CD4-positive, CD25-positive, alpha-beta regulatory T cell (primary cell): Measurements from ENCODE around the gene CACNA1G. TPM values are rescaled to one million over a fixed set of nuclear protein-coding genes. Genes with fewer than 3 reads are reported as not detected.
A peak's percentile ranks its signal among the peaks of the same experiment; 100 is the strongest.

Experiments
- ATAC-seq, 2 donors: fragments of 150-1000 bp; cut with Tn5 transposase; one replicate each; pipeline ENCODE4 v1.10.0; 2021; ENCODE audit warnings: low read depth in 2 of 2, moderate number of reproducible peaks in 2 of 2, moderate library complexity in 1 of 2
- DNase-seq, 3 donors: peaks; one replicate each; pipeline versions ENCODE4 v3.0.0 to v3.0.0-alpha.2; 2012 to 2022; ENCODE audit warnings: mixed read lengths in 1 of 3
- H3K27ac ChIP-seq: one replicate; pipeline ENCODE4 v1.7.0; 2013; ENCODE audit warnings: mild to moderate bottlenecking, low read length; ENCODE audit not compliant: insufficient read depth, poor library complexity, severe bottlenecking
- H3K27me3 ChIP-seq: one replicate; pipeline ENCODE4 v1.7.0; 2013; ENCODE audit warnings: low read length; ENCODE audit not compliant: control insufficient read depth, insufficient read depth
- H3K36me3 ChIP-seq: one replicate; pipeline ENCODE4 v1.7.0; 2013; ENCODE audit warnings: mild to moderate bottlenecking, low read length, moderate library complexity; ENCODE audit not compliant: control insufficient read depth, insufficient read depth
- H3K4me1 ChIP-seq: 2 replicates; pipeline ENCODE4 v1.7.0; 2013; ENCODE audit warnings: mild to moderate bottlenecking, low read length; ENCODE audit not compliant: insufficient read depth, control insufficient read depth, poor library complexity, severe bottlenecking
- H3K4me3 ChIP-seq: one replicate; pipeline ENCODE4 v1.7.0; 2013; ENCODE audit warnings: low read depth, mild to moderate bottlenecking, low read length, moderate library complexity
- H3K9me3 ChIP-seq, 2 experiments: 1 replicate in 1 of 2; 2 replicates in 1 of 2; pipeline ENCODE4 v1.7.0; 2013; ENCODE audit warnings: low read length in 2 of 2, mild to moderate bottlenecking in 1 of 2, moderate library complexity in 1 of 2; ENCODE audit not compliant: control insufficient read depth in 2 of 2
- H3K27ac Mint-ChIP-seq, 3 donors: one replicate each; pipeline ENCODE4 v1.8.0; 2020 to 2022; ENCODE audit warnings: mild to moderate bottlenecking in 3 of 3, mixed read lengths in 3 of 3, moderate library complexity in 2 of 3
- H3K27me3 Mint-ChIP-seq: one replicate; pipeline ENCODE4 v1.8.0; 2022; ENCODE audit warnings: mild to moderate bottlenecking, mixed read lengths
- H3K36me3 Mint-ChIP-seq: one replicate; pipeline ENCODE4 v1.8.0; 2020; ENCODE audit warnings: mixed read lengths
- H3K4me1 Mint-ChIP-seq, 4 donors: one replicate each; pipeline ENCODE4 v1.8.0; 2020 to 2022; ENCODE audit warnings: mixed read lengths in 4 of 4, mild to moderate bottlenecking in 1 of 4
- H3K4me3 Mint-ChIP-seq, 4 donors: one replicate each; pipeline ENCODE4 v1.8.0; 2020 to 2022; ENCODE audit warnings: mild to moderate bottlenecking in 4 of 4, mixed read lengths in 4 of 4, moderate library complexity in 3 of 4
- H3K9me3 Mint-ChIP-seq, 7 donors: one replicate each; pipeline ENCODE4 v1.8.0; 2020 to 2022; ENCODE audit warnings: mixed read lengths in 7 of 7, mild to moderate bottlenecking in 3 of 7, moderate library complexity in 2 of 7
- polyA plus RNA-seq, 4 donors: library from polyadenylated mRNA; unstranded; fragments of 300-500 nt; fragmentation: Illumina TruSeq; gene quantifications; one replicate each; pipeline ENCODE4 v1.2.3, GENCODE V29; 2021
- total RNA-seq: library from RNA; stranded (reverse); gene quantifications from one replicate; pipeline ENCODE4 v1.2.3, GENCODE V29; 2022

The CACNA1G gene
- total and polyA plus RNA-seq, 5 donors from 2014 or later: 0.05 TPM; not detected in 4

DNA sequence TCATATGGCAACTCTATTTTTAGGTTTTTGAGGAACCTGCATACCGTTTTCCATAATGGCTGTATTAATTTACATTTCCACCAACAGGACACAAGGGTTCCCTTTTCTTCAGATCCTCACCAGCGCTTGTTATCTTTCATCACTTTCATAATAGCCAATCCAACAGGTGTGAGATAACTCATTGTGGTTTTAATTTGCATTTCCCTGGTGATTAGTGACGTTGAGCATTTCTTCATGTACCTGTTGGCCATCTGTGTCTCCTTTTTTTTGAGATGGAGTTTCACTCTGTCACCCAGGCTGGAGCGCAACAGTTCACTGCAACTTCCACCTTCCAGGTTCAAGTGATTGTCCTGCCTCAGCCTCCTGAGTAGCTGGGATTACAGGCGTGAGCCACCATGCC is 38.0 kb downstream of the CACNA1G start:
- Mint-ChIP-seq H3K4me3 (no peak overlapping the region), H3K27me3 (no peaks in the 10 kb centered on the region), H3K36me3 (no peaks in the 10 kb centered on the region)

DNA sequence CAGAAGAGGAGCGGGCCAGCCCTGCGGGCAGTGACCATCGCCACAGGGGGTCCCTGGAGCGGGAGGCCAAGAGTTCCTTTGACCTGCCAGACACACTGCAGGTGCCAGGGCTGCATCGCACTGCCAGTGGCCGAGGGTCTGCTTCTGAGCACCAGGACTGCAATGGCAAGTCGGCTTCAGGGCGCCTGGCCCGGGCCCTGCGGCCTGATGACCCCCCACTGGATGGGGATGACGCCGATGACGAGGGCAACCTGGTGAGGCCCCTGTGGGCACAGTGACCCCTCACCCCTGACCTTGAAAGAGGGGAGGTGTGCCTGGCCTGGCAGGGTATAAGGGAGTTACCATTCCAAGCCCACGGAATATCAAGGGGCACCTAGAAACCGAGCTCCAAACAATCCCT is 39.1 kb downstream of the CACNA1G start:
- no peaks in the 10 kb centered on the region for H3K27me3 ChIP-seq
- no peak for ATAC-seq
- Mint-ChIP-seq H3K4me3 (no peak overlapping the region), H3K4me1 (no peaks in the 10 kb centered on the region), H3K9me3 (no peaks in the 10 kb centered on the region), H3K27ac (no peak overlapping the region), H3K36me3 (no peaks in the 10 kb centered on the region), H3K27me3 (no peaks in the 10 kb centered on the region)
- DNase-seq: no peak
- H3K36me3 ChIP-seq: no peaks in the 10 kb centered on the region
- no peak overlapping the region for H3K27ac ChIP-seq
- no peaks in the 10 kb centered on the region for H3K4me1 ChIP-seq
- H3K9me3 ChIP-seq: no peaks in the 10 kb centered on the region
- H3K4me3 ChIP-seq: no peak overlapping the region

More for the DNA sequence above, 38.0 kb downstream of the CACNA1G start:
- no peaks in the 10 kb centered on the region for H3K36me3 ChIP-seq
- H3K4me3 ChIP-seq: no peak overlapping the region
- H3K27ac ChIP-seq: no peak overlapping the region
- H3K27me3 ChIP-seq: no peaks in the 10 kb centered on the region
- no peaks in the 10 kb centered on the region for H3K9me3 ChIP-seq
- peak overlapping the region in 1 of 3 donors; percentile 46 for H3K27ac Mint-ChIP-seq
- DNase-seq: no peak
- no peak for ATAC-seq
- no peaks in the 10 kb centered on the region for H3K9me3 Mint-ChIP-seq
- no peaks in the 10 kb centered on the region for H3K4me1 ChIP-seq
- H3K4me1 Mint-ChIP-seq: no peaks in the 10 kb centered on the region

DNA sequence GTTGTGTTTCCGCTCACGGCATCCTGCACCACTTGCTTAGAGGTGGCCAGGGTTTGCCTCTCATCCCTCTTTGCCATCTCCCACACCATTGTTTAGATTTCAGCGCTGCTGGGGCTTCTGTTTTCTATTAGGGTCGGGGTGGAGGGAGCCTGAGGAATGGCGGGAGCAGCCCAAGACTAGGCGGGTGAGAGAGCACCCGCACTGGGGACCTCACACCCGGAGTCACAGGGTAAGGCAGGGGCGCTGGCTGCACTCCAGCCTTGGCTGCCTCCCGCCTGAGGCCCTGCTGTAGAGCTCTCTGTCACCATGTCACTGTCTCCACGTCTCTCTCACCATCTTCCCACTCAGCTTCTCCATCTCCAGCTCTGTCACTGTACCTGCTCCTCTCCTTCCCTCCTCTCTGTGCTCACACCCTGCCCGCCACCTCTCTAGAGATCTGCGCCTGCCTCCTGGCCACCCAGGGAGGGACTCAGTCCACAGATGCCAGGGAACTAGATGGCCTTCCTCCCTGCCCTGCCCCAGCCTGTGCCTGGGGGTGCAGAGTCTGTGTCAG is 41.4 kb downstream of the CACNA1G start:
- ATAC-seq (no peak), DNase-seq (no peak)
- no peaks in the 10 kb centered on the region for H3K36me3 ChIP-seq
- Mint-ChIP-seq H3K4me1 (no peaks in the 10 kb centered on the region), H3K27me3 (peaks cover 4% of the 10 kb centered on the region), H3K36me3 (no peaks in the 10 kb centered on the region), H3K4me3 (no peak overlapping the region), H3K27ac (peak overlapping the region in 1 of 3 donors; percentile 13), H3K9me3 (no peaks in the 10 kb centered on the region)
- H3K4me1 ChIP-seq: no peaks in the 10 kb centered on the region
- H3K27me3 ChIP-seq: no peaks in the 10 kb centered on the region
- H3K27ac ChIP-seq: no peak overlapping the region
- H3K4me3 ChIP-seq: no peak overlapping the region
- no peaks in the 10 kb centered on the region for H3K9me3 ChIP-seq

DNA sequence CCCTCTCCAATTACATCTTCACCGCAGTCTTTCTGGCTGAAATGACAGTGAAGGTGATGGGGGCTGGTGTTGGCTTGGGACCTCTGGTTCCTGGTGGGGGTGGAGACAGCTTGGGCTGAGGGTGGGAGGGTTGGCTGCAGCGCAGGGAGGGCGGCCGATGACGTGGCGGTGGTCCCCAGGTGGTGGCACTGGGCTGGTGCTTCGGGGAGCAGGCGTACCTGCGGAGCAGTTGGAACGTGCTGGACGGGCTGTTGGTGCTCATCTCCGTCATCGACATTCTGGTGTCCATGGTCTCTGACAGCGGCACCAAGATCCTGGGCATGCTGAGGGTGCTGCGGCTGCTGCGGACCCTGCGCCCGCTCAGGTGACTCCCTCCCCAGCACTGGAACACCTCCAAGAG is 42.3 kb downstream of the CACNA1G start:
- H3K27me3 ChIP-seq: no peaks in the 10 kb centered on the region
- Mint-ChIP-seq H3K4me3 (no peak overlapping the region), H3K36me3 (no peaks in the 10 kb centered on the region)

DNA sequence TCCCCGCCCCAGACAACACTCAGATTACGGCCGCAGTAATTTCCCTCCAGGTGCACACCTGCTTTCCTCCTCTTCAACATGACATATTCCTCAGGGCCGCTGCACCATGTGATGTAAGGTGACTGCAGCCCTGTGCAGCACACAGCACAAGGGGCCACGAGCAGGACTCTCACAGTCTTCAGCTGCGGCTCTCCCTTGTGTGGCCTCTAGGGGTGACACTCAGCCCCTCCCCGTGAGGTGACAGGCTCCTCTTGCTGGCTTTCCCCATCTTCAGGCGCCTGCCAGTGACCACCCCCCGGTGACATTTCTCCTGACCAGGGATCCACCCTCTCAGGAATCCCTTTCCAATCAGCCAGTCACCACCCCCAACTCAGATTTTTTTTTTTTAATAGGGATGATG is 42.8 kb downstream of the CACNA1G start:
- Histone ChIP-seq H3K4me1 (no peaks in the 10 kb centered on the region), H3K36me3 (no peaks in the 10 kb centered on the region), H3K27ac (no peak overlapping the region), H3K9me3 (no peaks in the 10 kb centered on the region), H3K4me3 (no peak overlapping the region), H3K27me3 (no peaks in the 10 kb centered on the region)
- H3K27me3 Mint-ChIP-seq: peaks cover 4% of the 10 kb centered on the region
- ATAC-seq: no peak
- no peaks in the 10 kb centered on the region for H3K9me3 Mint-ChIP-seq
- H3K4me3 Mint-ChIP-seq: no peak overlapping the region
- no peaks in the 10 kb centered on the region for H3K36me3 Mint-ChIP-seq
- no peak for DNase-seq
- no peak overlapping the region for H3K27ac Mint-ChIP-seq
- H3K4me1 Mint-ChIP-seq: no peaks in the 10 kb centered on the region

More for the DNA sequence above, 42.3 kb downstream of the CACNA1G start:
- H3K27ac ChIP-seq: no peak overlapping the region
- no peak overlapping the region for H3K4me3 ChIP-seq
- Mint-ChIP-seq H3K9me3 (no peaks in the 10 kb centered on the region), H3K4me1 (no peaks in the 10 kb centered on the region), H3K27me3 (peaks cover 4% of the 10 kb centered on the region), H3K27ac (no peak overlapping the region)
- ATAC-seq (no peak), DNase-seq (no peak)
- no peaks in the 10 kb centered on the region for H3K36me3 ChIP-seq
- H3K4me1 ChIP-seq: no peaks in the 10 kb centered on the region
- H3K9me3 ChIP-seq: no peaks in the 10 kb centered on the region

DNA sequence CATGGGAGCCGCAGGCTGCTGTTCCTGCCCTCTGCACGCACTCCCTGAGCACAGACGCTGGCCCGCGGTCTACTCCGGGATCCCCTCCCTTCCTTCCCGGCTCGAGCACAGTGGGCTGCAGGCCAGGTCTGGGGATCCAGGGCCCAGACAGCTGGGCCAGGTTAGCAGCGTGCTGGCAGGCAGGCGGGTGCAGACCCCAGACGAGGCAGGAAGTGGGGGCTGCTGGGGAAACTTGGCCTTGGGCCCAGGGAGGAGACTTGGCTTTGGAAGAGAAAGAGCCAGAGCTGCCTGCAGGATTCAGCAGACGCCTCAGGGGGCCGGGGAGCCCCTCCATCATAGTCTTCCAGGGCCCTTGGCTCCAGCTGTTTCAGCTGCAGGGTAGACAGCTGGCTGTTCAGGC is 44.0 kb downstream of the CACNA1G start:
- Mint-ChIP-seq H3K27ac (no peak overlapping the region), H3K4me3 (no peak overlapping the region), H3K27me3 (peaks cover 4% of the 10 kb centered on the region), H3K4me1 (no peaks in the 10 kb centered on the region), H3K36me3 (no peaks in the 10 kb centered on the region), H3K9me3 (no peaks in the 10 kb centered on the region)
- DNase-seq (no peak), ATAC-seq (no peak)
- H3K27ac ChIP-seq: no peak overlapping the region
- H3K4me1 ChIP-seq: no peaks in the 10 kb centered on the region
- no peaks in the 10 kb centered on the region for H3K36me3 ChIP-seq
- no peaks in the 10 kb centered on the region for H3K9me3 ChIP-seq
- no peak overlapping the region for H3K4me3 ChIP-seq
- H3K27me3 ChIP-seq: no peaks in the 10 kb centered on the region

DNA sequence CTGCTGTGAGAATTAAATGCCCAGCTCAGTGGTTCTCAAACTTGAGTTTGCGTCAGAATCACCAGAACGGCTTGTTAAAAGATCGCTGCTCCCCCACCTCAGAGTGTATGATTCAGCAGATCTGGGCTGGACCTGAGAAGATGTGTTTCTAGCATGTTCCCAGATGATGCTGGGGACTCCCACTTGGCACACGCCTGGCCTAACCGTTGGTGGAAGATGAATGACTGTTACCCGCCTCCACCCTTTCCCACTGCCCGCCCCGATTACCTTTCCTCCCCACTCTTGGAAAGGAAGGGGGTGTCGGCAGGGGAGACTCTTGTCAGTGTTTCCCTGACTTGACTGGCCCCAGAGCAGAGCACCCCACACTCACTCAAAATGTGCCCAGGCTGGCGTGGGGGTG is 44.9 kb downstream of the CACNA1G start:
- Histone ChIP-seq H3K27ac (no peak overlapping the region), H3K9me3 (no peaks in the 10 kb centered on the region), H3K4me1 (no peaks in the 10 kb centered on the region), H3K4me3 (no peak overlapping the region), H3K36me3 (no peaks in the 10 kb centered on the region), H3K27me3 (no peaks in the 10 kb centered on the region)
- Mint-ChIP-seq H3K27me3 (peaks cover 4% of the 10 kb centered on the region), H3K4me3 (no peak overlapping the region), H3K27ac (no peak overlapping the region), H3K9me3 (no peaks in the 10 kb centered on the region), H3K4me1 (no peaks in the 10 kb centered on the region), H3K36me3 (no peaks in the 10 kb centered on the region)
- ATAC-seq: no peak
- no peak for DNase-seq

DNA sequence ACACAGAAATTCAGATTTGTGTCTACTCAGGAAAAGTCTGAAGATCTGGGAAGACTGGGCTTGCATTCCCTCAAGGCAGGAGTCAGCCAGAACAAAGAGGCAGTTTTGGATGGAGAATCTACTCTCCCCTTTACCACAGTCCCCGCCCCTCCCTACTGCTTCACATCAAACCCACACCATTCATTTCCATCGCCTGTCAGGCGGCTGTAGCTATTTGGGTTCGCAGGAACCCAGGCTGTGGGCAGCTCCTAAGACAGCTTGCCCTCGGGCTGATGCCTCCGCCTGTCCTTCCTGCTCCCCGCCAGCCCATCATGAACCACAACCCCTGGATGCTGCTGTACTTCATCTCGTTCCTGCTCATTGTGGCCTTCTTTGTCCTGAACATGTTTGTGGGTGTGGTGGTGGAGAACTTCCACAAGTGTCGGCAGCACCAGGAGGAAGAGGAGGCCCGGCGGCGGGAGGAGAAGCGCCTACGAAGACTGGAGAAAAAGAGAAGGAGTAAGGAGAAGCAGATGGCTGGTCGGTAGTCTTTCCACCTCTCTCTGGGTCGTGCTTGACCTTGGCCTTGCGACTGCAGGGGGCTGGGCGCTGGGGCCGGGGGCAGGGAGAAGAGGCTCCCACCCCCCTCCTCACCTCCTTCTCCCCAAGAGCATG is 47.1 kb downstream of the CACNA1G start:
- Histone ChIP-seq H3K9me3 (no peaks in the 10 kb centered on the region), H3K4me1 (no peaks in the 10 kb centered on the region), H3K36me3 (no peaks in the 10 kb centered on the region), H3K4me3 (no peak overlapping the region), H3K27me3 (no peaks in the 10 kb centered on the region), H3K27ac (no peak overlapping the region)
- ATAC-seq: no peak
- H3K4me1 Mint-ChIP-seq: no peaks in the 10 kb centered on the region
- no peaks in the 10 kb centered on the region for H3K9me3 Mint-ChIP-seq
- H3K36me3 Mint-ChIP-seq: no peaks in the 10 kb centered on the region
- no peak for DNase-seq
- H3K27me3 Mint-ChIP-seq: peaks cover 6% of the 10 kb centered on the region
- no peak overlapping the region for H3K4me3 Mint-ChIP-seq
- H3K27ac Mint-ChIP-seq: no peak overlapping the region
